Middle frontal gyrus (tissue), 1 donor: ENCODE data around the gene SIAH3.

Experiments
- DNase-seq: peaks from one replicate; pipeline ENCODE4 v3.0.0-alpha.2; 2015; ENCODE audit warnings: low spot score; ENCODE audit errors: extremely low spot score

SIAH3 gene

DNA sequence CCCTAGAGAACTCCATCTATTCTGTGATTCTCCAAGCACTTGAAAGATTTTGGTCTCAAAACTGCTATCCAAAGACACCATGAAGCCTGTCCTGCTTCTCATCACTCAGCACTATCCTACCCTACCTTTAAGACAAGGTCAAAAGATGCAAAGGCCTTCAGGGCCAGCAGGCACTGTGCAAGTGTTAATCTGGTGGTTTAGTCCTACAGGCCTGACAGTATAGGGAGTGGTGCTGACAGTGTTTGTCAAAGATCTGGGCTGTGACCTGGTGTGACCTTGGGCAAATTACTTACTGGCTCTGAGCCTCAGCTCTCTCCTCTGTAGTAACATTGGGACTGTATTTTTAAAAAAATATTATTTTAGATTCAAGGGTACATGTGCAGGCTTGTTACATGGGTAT is 28.0 kb downstream of the SIAH3 start:
- DNase-seq: no peak

DNA sequence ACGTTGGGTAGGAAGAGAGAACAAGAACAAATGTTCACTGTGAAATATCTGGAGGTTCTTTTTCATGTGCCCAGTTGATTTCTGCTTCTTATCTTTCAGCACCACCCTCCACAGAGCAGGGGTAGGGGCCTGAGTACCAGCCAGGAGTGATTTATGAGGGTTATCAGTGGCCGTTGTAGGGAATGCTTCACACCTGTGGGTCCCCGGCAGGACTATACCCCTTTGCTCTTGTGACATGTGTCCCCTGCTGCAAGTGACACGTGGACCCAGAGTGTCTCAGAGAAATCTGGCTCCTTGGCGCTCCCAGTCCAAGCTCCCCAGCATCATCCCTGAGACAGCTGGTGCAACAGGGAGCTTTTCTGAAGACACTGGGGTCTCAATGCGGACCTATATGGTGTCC is 29.7 kb downstream of the SIAH3 start:
- no peak for DNase-seq

DNA sequence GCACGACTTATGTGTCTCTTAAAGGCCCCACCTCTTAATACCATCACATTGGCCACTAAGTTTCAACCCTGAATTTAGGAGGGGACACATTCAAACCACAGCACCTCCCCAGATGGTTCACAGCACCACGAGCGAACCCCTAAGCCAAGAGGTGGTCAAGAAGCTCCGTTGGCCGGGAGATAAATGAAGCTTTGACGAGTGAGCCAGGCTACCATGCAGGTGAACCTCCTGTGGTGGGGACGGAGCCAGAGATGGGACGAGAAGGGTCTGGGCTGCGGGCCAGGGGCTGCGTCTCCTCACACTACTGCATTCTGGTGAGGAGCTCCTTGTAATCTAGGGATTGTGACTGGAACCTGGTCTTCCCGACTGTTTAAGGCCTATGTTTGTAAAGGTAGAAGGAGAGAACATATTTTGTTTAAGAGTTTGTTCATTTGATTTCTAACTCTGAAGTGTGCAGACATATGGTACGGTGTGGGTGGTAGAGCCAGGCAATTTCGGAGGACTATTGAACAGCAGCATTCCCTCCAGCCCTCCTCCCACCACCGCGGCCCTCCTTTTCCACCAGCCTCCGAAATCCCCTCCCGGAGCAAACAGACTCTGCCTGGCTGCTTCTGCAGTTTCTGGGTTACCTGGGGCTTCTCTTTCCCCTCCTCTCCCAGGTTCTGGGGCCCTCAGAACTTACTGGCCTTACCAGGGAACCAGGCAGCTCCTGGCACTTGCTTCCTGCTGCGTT is 31.3 kb downstream of the SIAH3 start:
- DNase-seq: no peak

DNA sequence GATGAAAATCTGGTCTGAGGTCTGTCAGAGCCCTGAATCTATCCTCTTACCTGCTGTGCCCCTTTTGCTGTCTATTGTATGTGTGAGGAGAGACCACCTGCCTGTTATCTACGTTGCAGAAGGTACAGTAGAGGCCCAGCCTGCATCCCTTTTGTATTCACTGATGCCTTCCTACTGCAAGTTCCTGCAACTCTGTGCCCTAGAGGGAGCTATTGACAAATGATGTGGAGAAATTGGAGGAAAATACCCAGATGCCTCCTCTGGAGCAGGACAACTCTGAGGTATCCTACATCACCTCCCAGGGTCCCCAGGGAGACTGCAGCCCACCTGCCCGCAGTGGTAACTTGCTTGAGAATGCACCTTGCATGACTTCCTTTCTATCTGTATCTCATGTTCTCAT is 33.7 kb downstream of the SIAH3 start:
- no peak for DNase-seq

DNA sequence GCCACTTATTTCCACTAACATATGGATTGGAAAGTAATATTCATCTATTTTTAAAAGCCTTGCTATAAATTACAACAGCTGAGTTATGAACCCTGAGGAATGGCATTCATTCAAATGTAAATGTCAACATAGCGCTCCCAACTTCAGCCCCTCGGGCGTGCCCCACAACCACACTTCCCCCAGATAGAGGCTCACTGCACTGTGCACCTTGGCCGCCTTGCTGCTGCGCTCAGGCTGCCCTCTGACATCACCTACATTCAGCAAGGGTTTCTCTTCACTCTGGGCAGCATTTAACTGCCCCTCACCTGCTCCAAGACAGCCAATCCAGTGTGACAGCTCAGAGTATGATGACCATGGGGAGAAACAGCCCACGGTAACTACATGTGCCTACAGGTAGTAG is 35.1 kb downstream of the SIAH3 start:
- DNase-seq: no peak

DNA sequence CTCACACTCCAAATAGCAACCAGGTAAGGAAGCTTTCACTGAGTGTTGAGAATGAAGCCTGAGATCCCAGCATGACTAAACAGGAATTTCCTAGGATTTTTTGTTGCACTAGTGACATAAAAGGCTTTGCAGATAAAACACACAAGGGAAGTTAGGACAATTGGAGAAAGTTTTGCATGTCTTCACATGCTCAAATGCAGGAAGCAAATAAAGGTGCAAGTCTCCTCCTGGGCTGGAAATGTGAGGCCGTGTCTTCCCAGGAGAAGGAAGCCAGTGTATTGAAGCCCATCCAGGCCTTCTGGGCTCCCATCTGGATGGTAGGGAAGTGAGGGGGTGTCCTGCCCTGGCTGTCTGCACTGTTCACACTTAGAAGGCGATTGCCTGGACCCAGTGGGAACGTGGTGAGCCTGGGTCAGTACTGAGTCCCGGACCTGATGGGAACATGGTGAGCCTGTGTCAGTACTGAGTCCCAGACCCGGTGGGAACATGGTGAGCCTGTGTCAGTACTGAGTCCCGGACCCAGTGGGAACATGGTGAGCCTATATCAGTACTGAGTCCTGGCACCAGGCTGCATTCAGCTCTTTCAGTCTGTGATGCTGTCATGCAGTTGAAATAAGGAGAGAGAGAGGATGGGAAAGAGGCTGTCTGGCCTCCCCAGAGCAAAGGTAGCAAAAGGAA is 38.7 kb downstream of the SIAH3 start:
- DNase-seq: no peak

DNA sequence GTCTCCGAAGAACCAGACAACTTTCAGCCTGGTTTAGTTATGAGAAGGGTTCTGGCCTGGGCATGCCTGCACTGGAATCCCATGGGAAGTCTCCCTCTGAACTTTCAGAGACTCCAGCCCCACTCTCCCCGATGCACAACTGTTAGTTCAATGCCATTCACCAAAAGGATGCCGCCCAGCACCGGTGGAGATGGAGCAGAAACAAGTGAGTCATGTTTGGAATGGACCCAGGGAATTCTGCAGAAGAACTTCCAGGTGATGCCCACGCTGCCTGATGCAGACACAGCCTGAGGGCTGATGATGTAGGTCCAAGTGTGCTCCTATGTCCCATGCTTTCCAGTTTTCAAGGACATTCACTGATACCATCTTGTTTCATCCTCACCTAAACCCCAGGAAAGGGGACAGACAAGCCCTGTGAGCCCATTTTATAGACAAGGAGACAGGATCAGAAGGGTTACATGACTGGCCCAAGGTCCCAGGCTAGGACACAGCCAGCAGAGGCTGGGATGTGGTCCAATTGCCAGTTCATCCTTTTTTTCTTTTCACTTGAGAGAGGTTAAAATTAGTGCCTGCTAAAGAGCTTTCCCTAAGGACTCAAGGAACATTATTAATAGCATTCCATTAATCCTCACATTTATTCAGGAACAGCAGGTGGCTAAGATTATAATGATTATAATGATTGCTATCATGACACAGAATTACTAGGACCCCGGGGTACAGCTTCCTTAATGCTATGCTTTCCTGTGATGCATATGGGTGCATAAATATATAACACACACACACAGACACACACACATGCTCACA is 39.5 kb downstream of the SIAH3 start:
- no peak for DNase-seq

DNA sequence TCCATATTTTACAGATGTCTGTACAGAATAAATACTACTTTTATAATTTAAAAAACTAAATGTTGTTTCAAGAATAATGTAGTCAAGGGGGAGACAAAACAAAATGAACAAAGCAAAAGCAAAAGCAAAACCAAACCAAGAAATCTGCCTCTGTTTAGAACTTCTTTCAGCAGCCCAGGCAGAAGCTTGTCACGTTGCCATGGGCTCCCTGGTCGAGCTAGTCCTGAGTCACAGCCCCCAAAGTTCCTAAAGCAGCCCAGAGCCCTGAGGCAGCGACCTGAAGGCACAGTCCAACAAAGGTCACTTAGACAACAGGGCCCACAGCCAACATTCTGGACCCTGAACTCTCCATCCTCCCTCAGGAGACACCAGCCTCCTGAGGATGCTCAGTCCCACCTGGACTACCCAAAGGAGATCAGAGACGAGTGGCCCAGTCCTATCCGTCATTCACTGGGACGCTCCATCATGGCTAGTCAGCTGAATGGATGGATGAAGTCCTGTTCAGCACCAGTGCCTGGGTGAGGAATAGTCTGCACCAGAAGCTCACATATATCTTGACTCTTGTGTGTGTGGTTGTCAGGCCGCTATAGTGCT is 41.7 kb downstream of the SIAH3 start:
- no peak for DNase-seq

DNA sequence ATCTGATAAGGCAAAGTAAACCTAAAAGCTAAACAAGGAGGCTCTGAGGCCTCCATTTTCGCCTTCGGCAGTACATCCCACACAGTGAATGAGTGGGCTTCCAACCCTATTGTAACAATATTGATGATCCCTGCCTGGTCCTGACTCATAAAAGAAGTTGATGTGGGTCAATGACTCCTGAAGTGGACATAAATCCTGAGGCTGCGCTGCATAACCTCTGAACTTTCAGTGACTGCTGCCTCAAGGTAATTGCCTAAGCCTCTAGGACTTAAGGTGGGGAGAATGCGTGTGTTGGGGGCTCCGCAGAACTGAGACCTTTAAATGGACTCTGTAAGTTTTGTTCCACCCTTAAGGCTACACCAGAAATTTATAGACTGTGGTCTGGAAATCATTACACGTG is 42.6 kb downstream of the SIAH3 start:
- DNase-seq: no peak

DNA sequence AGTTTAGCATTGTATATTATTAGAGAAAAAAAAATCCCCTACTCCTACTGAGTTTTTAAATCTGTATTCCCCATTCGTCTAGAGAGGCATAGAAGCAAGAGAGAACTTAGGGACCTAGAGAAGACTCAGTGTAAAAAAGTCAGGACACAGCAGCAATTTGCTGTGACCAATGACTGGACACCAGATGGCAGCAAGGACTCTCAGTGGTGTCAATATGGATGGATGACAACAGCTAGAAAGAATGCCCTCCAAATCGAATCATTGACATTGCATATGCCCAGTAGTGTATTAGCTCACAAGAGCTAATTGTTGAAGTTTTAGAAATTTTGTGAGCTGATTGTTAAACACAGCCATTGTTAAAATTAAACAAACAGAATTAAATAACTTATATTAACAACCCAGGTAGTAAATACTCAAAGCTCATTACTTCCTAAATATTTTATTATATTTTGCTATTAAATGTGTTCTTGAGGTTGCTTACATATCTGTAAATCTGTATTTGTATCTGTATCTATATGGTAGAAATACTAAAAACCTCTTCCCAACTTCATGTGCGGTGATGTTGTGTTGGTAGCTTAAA is 43.9 kb downstream of the SIAH3 start:
- peak; percentile 22 for DNase-seq

DNA sequence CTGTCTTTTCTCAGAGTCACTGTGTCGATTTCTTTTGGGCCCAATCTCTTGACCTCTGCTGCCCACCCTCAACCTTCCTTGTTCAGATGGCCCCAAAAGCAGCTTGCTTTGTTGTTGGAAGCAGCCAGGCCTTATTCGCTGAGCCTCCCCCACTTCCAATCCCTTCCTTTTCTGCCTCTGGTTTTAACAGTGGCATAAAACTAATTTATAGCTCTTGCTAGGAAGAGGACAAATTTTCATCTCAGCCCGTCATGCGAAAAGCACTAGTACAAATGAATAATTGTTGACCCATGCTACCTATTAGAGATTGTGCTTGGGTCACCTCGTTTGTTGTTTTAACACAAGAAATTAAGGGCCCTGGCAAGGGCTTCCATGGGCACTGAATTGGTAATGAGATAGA is 51.1 kb downstream of the SIAH3 start:
- no peak for DNase-seq

DNA sequence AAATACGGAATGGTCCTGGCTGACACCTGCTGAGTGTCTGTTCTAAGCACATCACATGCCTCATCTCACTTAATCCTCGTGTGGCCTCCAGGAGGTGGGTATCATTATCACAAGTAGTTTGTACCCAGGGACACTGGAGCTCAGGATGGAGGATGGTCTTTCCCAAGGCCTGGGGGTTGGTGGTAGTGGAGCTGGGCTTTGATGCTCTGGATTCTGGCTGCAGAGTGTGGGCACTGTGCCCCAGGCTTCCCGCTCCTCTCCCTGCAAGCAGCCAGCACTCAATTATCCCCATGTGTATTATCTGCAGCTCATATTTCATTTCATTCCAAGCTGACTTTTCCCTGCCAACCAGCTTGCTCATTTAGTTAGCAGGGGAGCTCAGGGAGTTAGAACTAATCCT is 52.1 kb downstream of the SIAH3 start:
- DNase-seq: no peak

DNA sequence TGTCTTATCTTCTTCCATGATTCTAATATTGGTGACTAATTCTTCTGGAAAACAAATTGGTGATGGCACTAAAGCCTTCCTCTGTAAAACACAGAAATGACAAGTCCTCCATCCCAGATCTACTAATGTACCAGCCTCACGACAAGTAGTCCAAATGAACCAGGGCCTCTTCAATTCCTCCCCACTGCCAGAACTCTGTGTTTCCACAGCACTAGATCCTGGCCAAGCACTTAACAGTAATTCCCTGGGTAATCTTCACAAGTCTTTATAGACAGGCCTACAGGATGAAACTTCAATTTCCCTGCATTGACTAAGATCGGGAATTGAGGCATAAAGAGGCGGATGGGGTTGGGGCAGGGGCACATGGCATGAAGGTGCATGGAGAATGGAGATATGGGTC is 52.7 kb downstream of the SIAH3 start:
- DNase-seq: no peak

DNA sequence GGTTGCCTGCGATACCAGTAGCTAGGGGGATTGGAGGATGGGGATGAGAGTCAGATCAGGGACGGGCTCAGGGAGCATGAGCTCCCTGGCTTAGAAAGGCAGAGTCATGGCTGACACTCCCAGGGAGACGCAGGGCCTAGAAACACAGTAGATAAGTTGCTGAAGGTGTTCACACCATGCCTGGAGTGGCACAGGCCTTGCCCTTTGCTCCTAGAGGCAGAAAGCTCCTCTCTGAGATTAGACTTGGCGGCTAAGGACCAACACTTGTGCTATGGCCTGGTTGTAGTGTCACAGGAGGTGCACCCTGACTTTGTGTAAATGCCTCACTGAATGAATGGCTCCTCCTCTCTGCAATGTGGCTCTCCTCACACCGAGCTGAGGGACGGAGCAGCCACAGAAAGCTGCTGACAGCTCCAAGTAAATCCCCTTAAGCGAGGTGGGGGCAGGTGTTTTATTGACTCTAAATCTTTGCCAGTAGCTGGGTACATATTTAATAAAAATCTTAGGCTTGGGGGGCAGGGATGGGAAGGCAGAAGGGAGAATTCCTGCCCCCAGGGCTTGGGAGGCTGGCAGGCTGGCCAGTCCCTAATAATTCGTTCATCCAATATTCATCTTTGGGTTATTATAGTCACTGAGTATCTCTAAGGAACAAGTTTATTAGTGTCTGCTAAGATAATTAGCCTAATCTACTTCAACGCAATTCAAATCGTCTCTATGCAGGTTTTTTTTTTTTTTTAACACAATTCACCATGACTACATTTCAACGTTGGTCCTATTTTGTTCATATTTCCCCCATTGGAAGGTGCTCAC is 54.9 kb downstream of the SIAH3 start:
- no peak for DNase-seq

DNA sequence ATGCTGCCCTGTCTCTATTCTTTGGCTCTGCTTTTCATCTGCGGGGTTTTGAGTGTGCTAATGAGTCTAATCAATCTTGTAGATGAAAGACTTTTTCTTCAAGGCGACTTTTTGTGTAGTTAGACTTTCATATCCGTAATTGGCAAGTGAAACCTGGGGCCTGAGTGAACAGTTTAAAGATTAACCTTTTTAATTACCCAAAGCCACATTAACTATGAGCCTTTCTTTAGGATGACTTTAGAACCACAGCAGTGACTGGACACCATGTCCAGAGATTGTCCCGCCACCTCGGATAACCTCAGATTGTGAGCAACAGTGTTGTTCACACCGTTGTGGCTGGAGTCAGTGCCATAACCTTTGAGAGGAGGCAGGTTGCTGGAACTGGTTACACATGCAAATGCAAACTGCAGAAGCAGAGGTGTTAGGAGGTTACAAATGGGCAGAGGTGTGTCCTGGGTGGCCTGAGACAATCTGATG is 58.7 kb downstream of the SIAH3 start:
- DNase-seq: no peak

DNA sequence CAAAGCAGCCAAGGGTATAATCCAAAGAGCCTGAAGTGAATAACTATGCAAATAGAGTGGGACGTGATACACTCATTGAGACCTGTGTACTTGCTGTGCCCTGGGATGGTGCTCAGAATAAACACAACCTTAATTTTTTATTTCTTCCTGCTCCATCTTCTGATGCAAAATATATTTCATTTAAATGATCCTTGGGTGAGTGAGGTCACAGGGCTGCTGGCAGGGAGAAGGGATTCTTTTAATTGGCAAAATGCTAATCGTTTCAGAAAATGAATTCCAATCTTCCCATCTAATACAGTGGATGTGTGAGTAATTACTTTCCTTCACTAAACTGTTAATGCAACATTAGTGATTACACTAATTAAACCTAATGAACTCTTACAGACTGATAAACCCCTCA is 63.5 kb downstream of the SIAH3 start:
- DNase-seq: no peak

DNA sequence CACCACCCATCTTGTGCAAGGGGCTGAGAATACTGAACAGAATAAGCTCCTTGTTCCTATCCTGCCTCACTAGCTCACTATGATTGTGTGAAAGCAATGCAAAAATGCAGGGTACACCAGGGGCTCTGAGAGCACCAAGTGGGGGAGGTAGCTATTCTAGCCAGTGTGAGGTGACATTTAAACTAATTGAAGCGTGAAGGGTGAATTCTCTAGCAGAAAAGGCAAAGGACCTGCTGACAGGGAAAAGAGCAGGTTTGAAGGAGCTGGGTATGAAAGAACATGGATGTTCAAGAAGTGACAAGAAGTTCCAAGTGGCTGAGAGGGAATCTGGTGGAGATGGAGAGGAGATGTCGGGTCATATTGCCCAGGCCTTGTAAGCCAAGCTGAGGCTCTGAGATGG is 64.2 kb downstream of the SIAH3 start:
- DNase-seq: no peak

DNA sequence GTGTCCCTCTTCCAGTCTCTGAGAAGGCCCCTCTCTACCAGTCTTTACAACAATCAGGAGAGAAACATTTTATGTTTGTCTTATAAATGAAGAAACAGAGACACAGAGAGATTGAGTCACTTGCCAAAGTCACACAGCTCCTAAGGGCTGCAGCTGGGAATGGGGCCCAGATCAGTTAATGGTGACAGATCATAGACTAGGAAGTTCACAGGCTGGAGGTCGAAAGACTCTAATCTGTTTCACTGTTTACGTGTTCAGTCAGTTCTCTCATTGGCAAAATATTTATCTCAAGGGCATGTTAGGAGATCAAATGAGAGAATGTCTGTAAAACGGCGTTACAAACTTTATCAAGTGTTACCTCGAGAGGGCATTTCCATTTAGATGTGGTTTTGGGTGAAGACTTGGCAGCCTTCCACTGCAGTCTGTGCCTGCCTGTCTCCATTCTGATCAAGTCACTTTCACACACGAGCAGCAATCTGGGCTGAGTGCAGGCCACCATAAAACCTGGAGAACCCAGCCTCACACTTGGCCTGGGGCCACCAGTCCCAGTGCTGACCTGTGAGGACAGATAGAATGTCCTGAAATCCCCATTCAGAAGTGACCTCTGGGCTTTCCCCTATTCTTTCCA is 65.1 kb downstream of the SIAH3 start:
- DNase-seq: no peak

DNA sequence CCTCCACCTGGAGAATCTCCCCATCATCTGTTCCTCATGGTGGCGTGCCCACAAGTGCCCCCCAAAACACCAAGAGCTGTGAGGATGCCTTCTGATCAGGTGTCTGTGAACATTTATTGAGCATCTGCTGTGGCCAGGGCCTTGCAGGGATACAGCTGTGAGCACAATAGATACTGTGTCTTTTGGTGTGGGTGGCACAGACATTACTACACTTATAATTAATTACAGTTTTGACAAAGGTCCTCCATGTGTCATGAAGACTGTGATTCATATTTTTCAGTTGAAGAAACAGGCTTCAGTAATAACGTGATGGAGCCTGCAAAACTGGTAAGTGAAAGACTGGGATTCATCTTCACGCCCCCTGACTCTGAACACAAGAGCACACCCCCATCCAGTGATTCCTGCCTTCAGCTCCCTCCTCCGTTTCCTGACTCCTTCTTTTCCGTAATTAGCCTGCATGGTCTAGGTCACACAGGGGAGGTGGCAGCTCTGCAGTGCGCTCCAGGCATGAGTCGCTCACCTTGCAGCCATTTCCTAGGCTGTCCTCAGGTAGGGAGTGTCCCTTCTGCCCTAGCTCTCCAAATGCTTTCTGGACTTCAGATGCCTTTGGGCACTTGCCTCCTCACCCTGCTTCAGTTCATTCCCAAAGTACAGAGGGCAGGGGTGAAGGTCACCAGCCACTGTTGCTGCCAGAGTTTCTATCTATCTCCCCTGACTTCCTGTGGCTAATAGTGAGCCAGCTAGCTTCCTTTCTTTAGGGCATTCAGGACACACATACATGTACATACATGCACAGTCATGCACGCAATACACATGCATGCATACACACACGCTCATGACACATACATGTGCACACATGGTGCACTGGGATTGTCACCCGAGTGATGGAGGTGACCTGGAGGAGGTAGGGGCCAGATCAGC is 66.5 kb downstream of the SIAH3 start:
- DNase-seq: no peak
